Progenitor cell of endocrine pancreas (in vitro differentiated cells): ENCODE measurements around the gene C1R. TPM values are rescaled to one million over a fixed set of nuclear protein-coding genes. Genes with fewer than 3 reads are reported as not detected.

Experiments
- DNase-seq: peaks from one replicate; pipeline ENCODE4 v3.0.0; 2021; ENCODE audit warnings: low spot score; ENCODE audit not compliant: unreplicated experiment
- H3K27ac Mint-ChIP-seq: 2 replicates; pipeline ENCODE4 v1.8.0; 2021; ENCODE audit warnings: mild to moderate bottlenecking, moderate library complexity, mixed read lengths
- H3K27me3 Mint-ChIP-seq: 2 replicates; pipeline ENCODE4 v1.8.0; 2021; ENCODE audit warnings: mixed read lengths
- H3K36me3 Mint-ChIP-seq: 2 replicates; pipeline ENCODE4 v1.8.0; 2022; ENCODE audit warnings: mixed read lengths; ENCODE audit not compliant: insufficient read depth
- H3K4me1 Mint-ChIP-seq: 2 replicates; pipeline ENCODE4 v1.8.0; 2021; ENCODE audit warnings: low read depth, mixed read lengths
- H3K4me3 Mint-ChIP-seq: 2 replicates; pipeline ENCODE4 v1.8.0; 2021; ENCODE audit warnings: low read depth, mild to moderate bottlenecking, moderate library complexity, mixed read lengths
- H3K9me3 Mint-ChIP-seq: 2 replicates; pipeline ENCODE4 v1.8.0; 2021; ENCODE audit warnings: low read depth, mixed read lengths
- CTCF ChIP-seq: fragments of 200-600 bp; sonication (generic); IDR thresholded peaks from one replicate; pipeline ENCODE4 v1.5.0; 2021; ENCODE audit warnings: antibody characterized with exemption, mild to moderate bottlenecking; ENCODE audit not compliant: unreplicated experiment
- total RNA-seq: library from RNA; stranded (reverse); gene quantifications from 2 replicates; pipeline ENCODE4 v1.2.1, GENCODE V29; 2021

C1R gene
- total RNA-seq, 1 donor from 2014 or later = 10.2 TPM

GRCh38 chr12:7075518-7075917, 16.7 kb downstream of the C1R start:
- Mint-ChIP-seq H3K4me1 (no peaks in the 10 kb centered on the region), H3K27me3 (peaks cover 26% of the 10 kb centered on the region), H3K27ac (no peak overlapping the region), H3K36me3 (no peaks in the 10 kb centered on the region), H3K9me3 (no peaks in the 10 kb centered on the region), H3K4me3 (no peak overlapping the region)
- DNase-seq = no peak
- no peak for TF ChIP-seq CTCF

GRCh38 chr12:7073946-7074345, 18.3 kb downstream of the C1R start:
- DNase-seq = no peak
- no peaks in the 10 kb centered on the region for H3K9me3 Mint-ChIP-seq
- peaks cover 26% of the 10 kb centered on the region for H3K27me3 Mint-ChIP-seq
- no peak overlapping the region for H3K27ac Mint-ChIP-seq
- no peak for TF ChIP-seq CTCF
- peaks cover under 1% of the 10 kb centered on the region for H3K4me1 Mint-ChIP-seq
- no peak overlapping the region for H3K4me3 Mint-ChIP-seq
- no peaks in the 10 kb centered on the region for H3K36me3 Mint-ChIP-seq

GRCh38 chr12:7072554-7072953, 19.7 kb downstream of the C1R start:
- Mint-ChIP-seq H3K4me3 (no peak overlapping the region), H3K27ac (no peak overlapping the region), H3K4me1 (peaks cover 1% of the 10 kb centered on the region), H3K9me3 (no peaks in the 10 kb centered on the region), H3K36me3 (no peaks in the 10 kb centered on the region), H3K27me3 (peaks cover 28% of the 10 kb centered on the region)
- DNase-seq = no peak
- TF ChIP-seq CTCF = no peak

GRCh38 chr12:7072035-7072434, 20.2 kb downstream of the C1R start:
- Mint-ChIP-seq H3K4me3 (no peak overlapping the region), H3K27ac (no peak overlapping the region)

GRCh38 chr12:7069386-7069785, 22.9 kb downstream of the C1R start:
- no peak overlapping the region for H3K27ac Mint-ChIP-seq
- DNase-seq = no peak
- no peaks in the 10 kb centered on the region for H3K9me3 Mint-ChIP-seq
- peaks cover 1% of the 10 kb centered on the region for H3K4me1 Mint-ChIP-seq
- no peaks in the 10 kb centered on the region for H3K36me3 Mint-ChIP-seq
- peaks cover 16% of the 10 kb centered on the region for H3K27me3 Mint-ChIP-seq
- no peak for TF ChIP-seq CTCF
- no peak overlapping the region for H3K4me3 Mint-ChIP-seq

More at GRCh38 chr12:7072035-7072434, 20.2 kb downstream of the C1R start:
- Mint-ChIP-seq H3K4me1 (peaks cover 1% of the 10 kb centered on the region), H3K36me3 (no peaks in the 10 kb centered on the region), H3K27me3 (peaks cover 27% of the 10 kb centered on the region), H3K9me3 (no peaks in the 10 kb centered on the region)
- no peak for DNase-seq
- TF ChIP-seq CTCF = no peak
